Panc1 (cell line): Measurements from ENCODE around the gene CEACAM16.

ENCODE experiments used
- POLR2AphosphoS5 ChIP-seq: IDR thresholded peaks from 2 replicates; pipeline ENCODE4 v1.6.1; 2012; ENCODE audit warnings: mild to moderate bottlenecking, low read depth, low read length, moderate library complexity
- TF ChIP-seq, protein P1 (sequence below): fragments of 450-650 bp; IDR thresholded peaks from 2 replicates; pipeline ENCODE4 v1.5.1; 2017; ENCODE audit warnings: mild to moderate bottlenecking

DNA sequence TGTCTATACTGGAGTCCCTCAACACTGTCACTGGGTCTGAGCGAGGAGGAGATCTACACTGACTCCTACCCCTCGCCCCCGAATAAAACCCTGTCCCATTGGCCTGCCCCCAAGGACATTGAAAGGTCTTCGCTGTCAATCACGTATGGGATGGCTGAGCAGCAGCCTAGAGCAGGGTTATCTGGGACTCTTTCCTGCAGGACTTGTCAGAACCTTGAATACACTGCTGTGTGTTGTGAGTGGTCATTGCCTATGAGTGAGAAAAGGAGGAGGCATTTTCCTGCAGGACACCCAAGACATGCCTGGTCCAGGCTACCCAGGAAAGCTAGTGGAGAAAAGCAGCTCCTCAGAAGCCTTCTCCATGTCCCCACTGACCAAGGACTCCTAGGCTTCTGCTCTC, 45.6 kb upstream of the CEACAM16 start:
- TF ChIP-seq POLR2AphosphoS5: no peak
- TF ChIP-seq, protein P1, sequence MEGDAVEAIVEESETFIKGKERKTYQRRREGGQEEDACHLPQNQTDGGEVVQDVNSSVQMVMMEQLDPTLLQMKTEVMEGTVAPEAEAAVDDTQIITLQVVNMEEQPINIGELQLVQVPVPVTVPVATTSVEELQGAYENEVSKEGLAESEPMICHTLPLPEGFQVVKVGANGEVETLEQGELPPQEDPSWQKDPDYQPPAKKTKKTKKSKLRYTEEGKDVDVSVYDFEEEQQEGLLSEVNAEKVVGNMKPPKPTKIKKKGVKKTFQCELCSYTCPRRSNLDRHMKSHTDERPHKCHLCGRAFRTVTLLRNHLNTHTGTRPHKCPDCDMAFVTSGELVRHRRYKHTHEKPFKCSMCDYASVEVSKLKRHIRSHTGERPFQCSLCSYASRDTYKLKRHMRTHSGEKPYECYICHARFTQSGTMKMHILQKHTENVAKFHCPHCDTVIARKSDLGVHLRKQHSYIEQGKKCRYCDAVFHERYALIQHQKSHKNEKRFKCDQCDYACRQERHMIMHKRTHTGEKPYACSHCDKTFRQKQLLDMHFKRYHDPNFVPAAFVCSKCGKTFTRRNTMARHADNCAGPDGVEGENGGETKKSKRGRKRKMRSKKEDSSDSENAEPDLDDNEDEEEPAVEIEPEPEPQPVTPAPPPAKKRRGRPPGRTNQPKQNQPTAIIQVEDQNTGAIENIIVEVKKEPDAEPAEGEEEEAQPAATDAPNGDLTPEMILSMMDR: no peak
